ENCODE data around the gene MYO1D.

DNA sequence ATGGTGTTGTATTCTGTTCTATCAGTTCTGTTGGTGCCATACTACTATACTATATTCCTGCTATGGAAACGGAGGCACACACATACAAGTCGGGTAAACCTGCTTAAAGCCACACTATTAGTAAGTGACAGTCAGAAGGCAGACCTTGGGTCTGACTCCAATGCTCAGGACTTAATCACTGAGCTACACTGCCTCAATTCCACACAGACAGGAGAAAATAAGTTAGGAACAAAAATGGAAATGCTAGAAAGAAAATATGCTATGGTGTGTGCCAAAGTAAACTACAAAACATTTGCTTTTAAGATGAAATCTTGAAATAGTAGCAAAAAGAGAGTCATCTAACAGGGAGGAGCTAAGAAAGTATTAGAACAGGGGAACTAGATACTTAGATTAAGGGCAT is 48.1 kb downstream of the MYO1D start:
- TF ChIP-seq, protein P1, sequence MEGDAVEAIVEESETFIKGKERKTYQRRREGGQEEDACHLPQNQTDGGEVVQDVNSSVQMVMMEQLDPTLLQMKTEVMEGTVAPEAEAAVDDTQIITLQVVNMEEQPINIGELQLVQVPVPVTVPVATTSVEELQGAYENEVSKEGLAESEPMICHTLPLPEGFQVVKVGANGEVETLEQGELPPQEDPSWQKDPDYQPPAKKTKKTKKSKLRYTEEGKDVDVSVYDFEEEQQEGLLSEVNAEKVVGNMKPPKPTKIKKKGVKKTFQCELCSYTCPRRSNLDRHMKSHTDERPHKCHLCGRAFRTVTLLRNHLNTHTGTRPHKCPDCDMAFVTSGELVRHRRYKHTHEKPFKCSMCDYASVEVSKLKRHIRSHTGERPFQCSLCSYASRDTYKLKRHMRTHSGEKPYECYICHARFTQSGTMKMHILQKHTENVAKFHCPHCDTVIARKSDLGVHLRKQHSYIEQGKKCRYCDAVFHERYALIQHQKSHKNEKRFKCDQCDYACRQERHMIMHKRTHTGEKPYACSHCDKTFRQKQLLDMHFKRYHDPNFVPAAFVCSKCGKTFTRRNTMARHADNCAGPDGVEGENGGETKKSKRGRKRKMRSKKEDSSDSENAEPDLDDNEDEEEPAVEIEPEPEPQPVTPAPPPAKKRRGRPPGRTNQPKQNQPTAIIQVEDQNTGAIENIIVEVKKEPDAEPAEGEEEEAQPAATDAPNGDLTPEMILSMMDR (IDR thresholded peaks at IDR 0.05), result no peak
- TF ChIP-seq POLR2A (IDR thresholded peaks at IDR 0.05), result no peak
